T47D (cell line): Measurements from ENCODE around the gene HTR6.

Experiments used
- DNase-seq, 2 experiments: peaks; one replicate each; pipeline versions ENCODE4 v3.0.0 to v3.0.0-alpha.2; 2011 to 2012; ENCODE audit warnings: low read depth in 1 of 2, low spot score in 1 of 2
- JUND ChIP-seq: IDR thresholded peaks from 2 replicates; pipeline ENCODE4 v1.6.1; 2012; ENCODE audit warnings: low read depth
- in situ Hi-C: cut with HindIII; loops from 2 replicates; pipeline ENCODE4 v1.10.0; 2016; ENCODE audit warnings: low sequenced_read_pairs, low pct_unique_long_range_greater_than_20kb

Gene HTR6

DNA sequence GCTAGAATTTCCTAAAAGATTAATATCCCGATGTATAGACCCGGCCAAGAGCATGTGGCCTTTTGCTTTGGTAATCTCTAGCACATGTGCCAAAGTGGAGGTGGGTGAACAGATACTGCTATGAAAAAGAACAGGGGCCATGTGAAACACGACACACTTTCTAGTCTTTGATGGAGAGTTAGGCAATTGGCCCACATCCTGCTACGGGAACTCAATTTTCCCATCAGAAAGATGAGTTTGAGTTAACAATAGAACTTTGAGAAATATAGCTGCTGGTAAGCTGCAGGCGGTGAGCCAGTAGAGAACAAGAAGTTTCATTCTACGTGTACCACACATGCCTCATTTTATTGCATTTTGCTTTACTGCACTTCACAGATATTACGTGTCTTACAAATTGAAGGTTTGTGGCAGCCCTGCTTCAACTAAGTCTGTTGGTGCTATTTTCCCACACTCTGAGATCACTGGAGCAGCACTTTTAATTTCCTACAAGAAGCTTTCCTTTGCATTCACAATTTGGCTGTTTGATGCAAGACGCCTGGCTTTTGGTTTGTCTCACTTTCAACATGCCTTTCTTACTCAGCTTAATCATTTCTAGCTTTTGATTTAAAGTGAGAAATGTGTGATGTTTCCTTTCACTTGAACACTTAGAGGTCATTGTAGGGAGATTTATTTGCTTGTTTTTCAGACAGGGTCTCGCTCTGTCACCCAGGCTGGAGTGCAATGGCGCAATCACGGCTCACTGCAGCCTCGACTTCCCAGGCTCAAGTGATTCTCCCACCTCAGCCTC is 46.3 kb downstream of the HTR6 start:
- TF ChIP-seq JUND: no peak
- in situ Hi-C loops: no loop called here
- no peak for DNase-seq

- in situ Hi-C loops: no loop called here
- no peak for TF ChIP-seq JUND
- no peak for DNase-seq
Observed at GRCh38 chr1:19712928-19713327, 48.3 kb downstream of the HTR6 start.

GRCh38 chr1:19715334-19716203 is 50.9 kb downstream of the HTR6 start:
- peak; percentile 76 to 94 for DNase-seq
- in situ Hi-C loops: no loop called here
- no peak for TF ChIP-seq JUND

DNA sequence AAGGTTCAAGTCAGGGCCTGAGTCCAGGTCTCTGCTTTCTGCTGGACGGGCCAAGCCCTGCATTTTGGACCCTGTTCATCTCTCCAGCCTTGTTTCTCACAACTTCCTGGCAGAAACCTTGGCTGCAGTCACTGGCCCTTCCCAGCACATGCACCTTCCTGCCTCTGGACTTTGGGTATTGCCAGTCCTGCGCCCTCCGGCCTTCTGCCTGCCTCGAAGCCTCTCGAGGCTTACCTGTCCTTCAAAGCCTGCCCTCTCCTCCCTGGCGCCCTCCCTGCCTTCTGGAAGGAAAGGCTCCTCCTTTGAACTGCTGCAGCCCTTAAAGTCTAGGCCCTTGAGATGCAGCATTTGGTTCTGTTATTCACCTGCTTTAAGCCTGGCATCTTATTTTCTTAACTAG is 52.8 kb downstream of the HTR6 start:
- in situ Hi-C loops: no loop called here
- TF ChIP-seq JUND: no peak
- no peak for DNase-seq

- in situ Hi-C loops: no loop called here
- no peak for TF ChIP-seq JUND
- DNase-seq: no peak
Observed at GRCh38 chr1:19720174-19720573, 55.5 kb downstream of the HTR6 start.

GRCh38 chr1:19720973-19721372 is 56.3 kb downstream of the HTR6 start:
- no peak for DNase-seq
- TF ChIP-seq JUND: no peak
- in situ Hi-C loops: no loop called here

DNA sequence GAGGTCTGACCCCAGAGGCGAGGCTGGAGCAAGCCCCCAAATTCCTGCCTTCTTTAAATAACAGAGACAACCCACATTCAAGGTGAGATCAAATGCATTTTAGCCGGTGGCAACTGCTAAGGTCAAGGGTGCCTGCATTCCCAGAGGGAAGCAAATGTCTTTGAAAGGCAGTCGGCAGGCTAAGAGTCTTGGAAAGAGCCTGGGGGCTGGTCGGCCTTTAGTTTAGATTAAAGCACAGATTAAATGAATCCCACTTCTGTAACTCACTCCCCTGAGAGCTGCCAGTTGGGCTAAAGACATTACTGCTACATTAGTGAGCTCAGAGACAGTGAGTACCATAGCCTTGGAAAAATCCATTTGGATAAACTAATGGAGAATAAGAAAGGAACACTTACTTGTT is 59.2 kb downstream of the HTR6 start:
- no peak for TF ChIP-seq JUND

DNA sequence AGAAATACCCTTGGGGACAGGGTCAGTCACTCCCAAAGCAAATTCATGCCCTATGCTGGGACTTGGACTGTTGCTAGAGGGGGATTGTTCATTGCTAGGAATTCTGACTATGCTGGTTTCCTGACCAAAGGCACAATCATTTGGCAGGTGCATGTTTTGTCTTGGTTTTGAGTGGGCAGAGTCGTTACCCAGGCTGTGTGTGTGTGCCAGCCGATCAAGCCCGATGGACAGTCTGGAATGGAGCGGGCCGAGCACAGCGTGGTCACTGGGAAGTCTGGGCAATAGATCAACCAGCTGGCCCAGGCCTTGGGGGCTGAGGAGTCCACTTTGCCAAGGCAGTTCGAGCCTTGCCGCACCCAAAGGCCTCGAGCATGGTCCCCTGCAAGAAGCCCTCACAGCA is 60.9 kb downstream of the HTR6 start:
- no peak for DNase-seq
- in situ Hi-C loops: no loop called here
- no peak for TF ChIP-seq JUND

More for the DNA sequence above, 59.2 kb downstream of the HTR6 start:
- in situ Hi-C loops: no loop called here
- DNase-seq: no peak

DNA sequence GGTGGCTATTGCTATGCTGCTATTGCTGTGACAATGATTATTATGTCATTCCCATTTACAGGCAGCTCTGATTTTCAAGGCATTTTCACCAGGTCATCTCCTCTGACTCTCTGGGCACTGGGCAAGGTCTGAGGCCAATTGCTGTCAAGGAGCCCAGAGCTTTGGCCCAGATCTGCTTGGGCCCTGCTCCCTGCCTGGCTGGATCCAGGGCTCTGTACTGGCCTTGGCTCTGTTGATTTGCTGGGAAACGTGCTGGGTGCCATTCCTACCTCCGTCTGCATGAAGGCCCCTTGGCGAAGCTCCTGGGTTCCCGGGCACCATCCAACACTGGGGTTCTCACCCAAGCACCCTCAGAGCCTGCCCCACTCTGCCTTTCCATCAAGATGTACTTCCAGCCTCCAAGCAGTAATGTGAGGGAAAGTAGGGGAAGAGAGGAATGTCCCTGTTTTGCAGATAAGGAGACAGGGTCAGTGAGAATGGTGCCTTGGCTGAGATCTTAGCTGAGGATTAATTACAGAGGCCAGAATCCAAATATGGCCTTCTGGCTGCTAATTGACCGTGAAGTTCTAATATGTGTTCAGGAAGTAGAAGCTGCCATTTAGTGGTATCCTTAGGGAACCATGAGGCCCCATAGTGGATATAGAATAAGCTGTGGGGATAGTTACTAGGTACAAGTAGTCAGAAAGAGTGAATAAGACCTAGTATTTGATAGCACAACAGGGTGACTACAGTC is 63.9 kb downstream of the HTR6 start:
- in situ Hi-C loops: no loop called here
- DNase-seq: no peak
- TF ChIP-seq JUND: no peak

GRCh38 chr1:19730232-19730631 is 65.6 kb downstream of the HTR6 start:
- TF ChIP-seq JUND: no peak
- in situ Hi-C loops: no loop called here
- DNase-seq: no peak
